Measurements from ENCODE around the gene ZNF431. TPM values are rescaled to one million over a fixed set of nuclear protein-coding genes. Genes with fewer than 3 reads are reported as not detected.

Gene ZNF431
- polyA plus RNA-seq, 1 of the 3 experiments (the other 2 are of a cell fraction) = 2.4 TPM

DNA sequence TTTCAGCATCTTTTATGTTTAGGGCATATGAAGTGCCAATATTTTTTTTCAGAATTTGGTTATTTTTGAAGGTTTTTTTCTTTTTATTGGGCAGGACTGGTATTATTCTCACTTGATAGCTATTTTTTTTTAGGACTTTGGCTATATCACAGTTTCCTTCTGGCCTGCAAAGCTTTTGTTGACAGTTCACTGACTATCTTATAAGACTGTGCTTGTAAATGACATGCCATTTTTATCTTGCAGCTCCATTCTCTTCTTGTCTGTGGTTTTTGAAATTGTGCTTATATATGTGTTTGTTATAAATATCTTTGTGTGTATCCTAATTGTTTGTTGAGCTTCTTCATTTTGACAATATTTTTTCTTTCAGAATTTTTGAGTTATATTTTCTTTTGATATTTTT lies 26.4 kb upstream of the ZNF431 start (continued):
- TF ChIP-seq, protein P1, sequence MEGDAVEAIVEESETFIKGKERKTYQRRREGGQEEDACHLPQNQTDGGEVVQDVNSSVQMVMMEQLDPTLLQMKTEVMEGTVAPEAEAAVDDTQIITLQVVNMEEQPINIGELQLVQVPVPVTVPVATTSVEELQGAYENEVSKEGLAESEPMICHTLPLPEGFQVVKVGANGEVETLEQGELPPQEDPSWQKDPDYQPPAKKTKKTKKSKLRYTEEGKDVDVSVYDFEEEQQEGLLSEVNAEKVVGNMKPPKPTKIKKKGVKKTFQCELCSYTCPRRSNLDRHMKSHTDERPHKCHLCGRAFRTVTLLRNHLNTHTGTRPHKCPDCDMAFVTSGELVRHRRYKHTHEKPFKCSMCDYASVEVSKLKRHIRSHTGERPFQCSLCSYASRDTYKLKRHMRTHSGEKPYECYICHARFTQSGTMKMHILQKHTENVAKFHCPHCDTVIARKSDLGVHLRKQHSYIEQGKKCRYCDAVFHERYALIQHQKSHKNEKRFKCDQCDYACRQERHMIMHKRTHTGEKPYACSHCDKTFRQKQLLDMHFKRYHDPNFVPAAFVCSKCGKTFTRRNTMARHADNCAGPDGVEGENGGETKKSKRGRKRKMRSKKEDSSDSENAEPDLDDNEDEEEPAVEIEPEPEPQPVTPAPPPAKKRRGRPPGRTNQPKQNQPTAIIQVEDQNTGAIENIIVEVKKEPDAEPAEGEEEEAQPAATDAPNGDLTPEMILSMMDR (IDR thresholded peaks at IDR 0.05) = no peak

DNA sequence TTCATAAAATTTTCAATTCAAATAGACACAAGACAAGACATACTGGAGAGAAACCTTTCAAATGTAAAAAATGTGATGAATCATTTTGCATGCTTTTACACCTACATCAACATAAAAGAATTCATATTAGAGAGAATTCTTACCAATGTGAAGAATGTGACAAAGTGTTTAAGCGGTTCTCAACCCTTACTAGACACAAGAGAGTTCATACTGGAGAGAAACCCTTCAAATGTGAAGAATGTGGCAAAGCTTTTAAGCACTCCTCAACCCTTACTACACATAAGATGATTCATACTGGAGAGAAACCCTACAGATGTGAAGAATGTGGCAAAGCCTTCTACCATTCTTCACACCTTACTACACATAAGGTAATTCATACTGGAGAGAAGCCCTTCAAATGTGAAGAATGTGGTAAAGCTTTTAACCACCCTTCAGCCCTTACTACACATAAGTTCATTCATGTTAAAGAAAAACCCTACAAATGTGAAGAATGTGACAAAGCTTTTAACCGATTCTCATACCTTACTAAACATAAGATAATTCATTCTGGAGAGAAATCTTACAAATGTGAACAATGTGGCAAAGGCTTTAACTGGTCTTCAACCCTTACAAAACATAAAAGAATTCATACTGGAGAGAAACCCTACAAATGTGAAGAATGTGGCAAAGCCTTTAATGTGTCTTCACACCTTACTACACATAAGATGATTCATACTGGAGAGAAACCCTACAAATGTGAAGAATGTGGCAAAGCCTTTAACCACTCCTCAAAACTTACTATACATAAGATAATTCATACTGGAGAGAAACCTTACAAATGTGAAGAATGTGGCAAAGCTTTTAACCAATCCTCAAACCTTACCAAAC lies 24.6 kb upstream of the ZNF431 start:
- H3K4me1 ChIP-seq (ENCODE audit: control insufficient read depth in 1 of 2, insufficient read depth in 2 of 2, low read depth in 1 of 2, low read length in 1 of 2) = no peaks in the 10 kb centered on the region
- H3F3A ChIP-seq (replicated peaks; ENCODE audit: insufficient read depth) = no peaks in the 10 kb centered on the region
- no peak overlapping the region for H3K27ac ChIP-seq (ENCODE audit: low read depth in 2 of 2, low read length in 1 of 2)
- no peak overlapping the region for H2AFZ ChIP-seq (ENCODE audit: low read depth)
- H3K4me2 ChIP-seq = no peak overlapping the region
- WGBS (ENCODE audit: low lambda C conversion rate) = 90% methylated on average over 2 of the region's 2 CpGs
- no peaks in the 10 kb centered on the region for H3K27me3 ChIP-seq (ENCODE audit: insufficient read depth)
- POLR2A ChIA-PET = no interaction called here
- CTCF ChIA-PET = no interaction called here
- no peak overlapping the region for H3K4me3 ChIP-seq (ENCODE audit: low read depth in 2 of 2, low read length in 1 of 2)
- H3K9me3 ChIP-seq = peaks cover 5% of the 10 kb centered on the region; the same call in 1 of the 2 replicates
- no peak overlapping the region for H3K9ac ChIP-seq
- H3K36me3 ChIP-seq (replicated peaks in 1 of 2; ENCODE audit: control insufficient read depth in 1 of 2, insufficient read depth in 2 of 2, low read length in 1 of 2) = peaks cover 20 to 72% of the 10 kb centered on the region in 2 experiments
- no peak for DNase-seq
- H4K20me1 ChIP-seq (ENCODE audit: insufficient read depth) = no peaks in the 10 kb centered on the region
- TF ChIP-seq RAD21 (IDR thresholded peaks at IDR 0.05; ENCODE audit: low read length) (no peak), NRF1 (IDR thresholded peaks at IDR 0.05; ENCODE audit: low read depth, low read length) (no peak), FOSL2 (IDR thresholded peaks at IDR 0.05; ENCODE audit: borderline replicate concordance, low read depth) (no peak), EP300 (IDR thresholded peaks at IDR 0.05; ENCODE audit: borderline replicate concordance in 1 of 2, low read depth in 1 of 2, low read length in 1 of 2) (no peak), GATA2 (CRISPR knock-in tag; IDR thresholded peaks at IDR 0.05) (no peak), NFIC (IDR thresholded peaks at IDR 0.05; ENCODE audit: borderline replicate concordance) (no peak), YY1 (IDR thresholded peaks at IDR 0.05; ENCODE audit: low read depth) (no peak), MXI1 (IDR thresholded peaks at IDR 0.05; ENCODE audit: low read depth, low read length) (no peak), EZH2phosphoT487 (IDR thresholded peaks at IDR 0.05; ENCODE audit: borderline replicate concordance, low read depth) (no peak), FOXM1 (IDR thresholded peaks at IDR 0.05; ENCODE audit: low read depth) (no peak), SMC3 (IDR thresholded peaks at IDR 0.05; ENCODE audit: low read depth, low read length) (no peak), RCOR1 (IDR thresholded peaks at IDR 0.05; ENCODE audit: low read length) (no peak), FOXJ3 (CRISPR knock-in tag; IDR thresholded peaks at IDR 0.05) (no peak), MEF2A (IDR thresholded peaks at IDR 0.05; ENCODE audit: borderline replicate concordance, low read depth) (no peak)
- TF ChIP-seq, protein P2, sequence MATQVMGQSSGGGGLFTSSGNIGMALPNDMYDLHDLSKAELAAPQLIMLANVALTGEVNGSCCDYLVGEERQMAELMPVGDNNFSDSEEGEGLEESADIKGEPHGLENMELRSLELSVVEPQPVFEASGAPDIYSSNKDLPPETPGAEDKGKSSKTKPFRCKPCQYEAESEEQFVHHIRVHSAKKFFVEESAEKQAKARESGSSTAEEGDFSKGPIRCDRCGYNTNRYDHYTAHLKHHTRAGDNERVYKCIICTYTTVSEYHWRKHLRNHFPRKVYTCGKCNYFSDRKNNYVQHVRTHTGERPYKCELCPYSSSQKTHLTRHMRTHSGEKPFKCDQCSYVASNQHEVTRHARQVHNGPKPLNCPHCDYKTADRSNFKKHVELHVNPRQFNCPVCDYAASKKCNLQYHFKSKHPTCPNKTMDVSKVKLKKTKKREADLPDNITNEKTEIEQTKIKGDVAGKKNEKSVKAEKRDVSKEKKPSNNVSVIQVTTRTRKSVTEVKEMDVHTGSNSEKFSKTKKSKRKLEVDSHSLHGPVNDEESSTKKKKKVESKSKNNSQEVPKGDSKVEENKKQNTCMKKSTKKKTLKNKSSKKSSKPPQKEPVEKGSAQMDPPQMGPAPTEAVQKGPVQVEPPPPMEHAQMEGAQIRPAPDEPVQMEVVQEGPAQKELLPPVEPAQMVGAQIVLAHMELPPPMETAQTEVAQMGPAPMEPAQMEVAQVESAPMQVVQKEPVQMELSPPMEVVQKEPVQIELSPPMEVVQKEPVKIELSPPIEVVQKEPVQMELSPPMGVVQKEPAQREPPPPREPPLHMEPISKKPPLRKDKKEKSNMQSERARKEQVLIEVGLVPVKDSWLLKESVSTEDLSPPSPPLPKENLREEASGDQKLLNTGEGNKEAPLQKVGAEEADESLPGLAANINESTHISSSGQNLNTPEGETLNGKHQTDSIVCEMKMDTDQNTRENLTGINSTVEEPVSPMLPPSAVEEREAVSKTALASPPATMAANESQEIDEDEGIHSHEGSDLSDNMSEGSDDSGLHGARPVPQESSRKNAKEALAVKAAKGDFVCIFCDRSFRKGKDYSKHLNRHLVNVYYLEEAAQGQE (IDR thresholded peaks at IDR 0.05; ENCODE audit: low read depth, low read length) = no peak
- TF ChIP-seq, protein P3, sequence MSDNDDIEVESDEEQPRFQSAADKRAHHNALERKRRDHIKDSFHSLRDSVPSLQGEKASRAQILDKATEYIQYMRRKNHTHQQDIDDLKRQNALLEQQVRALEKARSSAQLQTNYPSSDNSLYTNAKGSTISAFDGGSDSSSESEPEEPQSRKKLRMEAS (IDR thresholded peaks at IDR 0.05; ENCODE audit: low read depth) = no peak
- TF ChIP-seq, protein P4, sequence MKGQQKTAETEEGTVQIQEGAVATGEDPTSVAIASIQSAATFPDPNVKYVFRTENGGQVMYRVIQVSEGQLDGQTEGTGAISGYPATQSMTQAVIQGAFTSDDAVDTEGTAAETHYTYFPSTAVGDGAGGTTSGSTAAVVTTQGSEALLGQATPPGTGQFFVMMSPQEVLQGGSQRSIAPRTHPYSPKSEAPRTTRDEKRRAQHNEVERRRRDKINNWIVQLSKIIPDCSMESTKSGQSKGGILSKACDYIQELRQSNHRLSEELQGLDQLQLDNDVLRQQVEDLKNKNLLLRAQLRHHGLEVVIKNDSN (IDR thresholded peaks at IDR 0.05; ENCODE audit: borderline replicate concordance, low read depth) = no peak
- TF ChIP-seq, protein P5, sequence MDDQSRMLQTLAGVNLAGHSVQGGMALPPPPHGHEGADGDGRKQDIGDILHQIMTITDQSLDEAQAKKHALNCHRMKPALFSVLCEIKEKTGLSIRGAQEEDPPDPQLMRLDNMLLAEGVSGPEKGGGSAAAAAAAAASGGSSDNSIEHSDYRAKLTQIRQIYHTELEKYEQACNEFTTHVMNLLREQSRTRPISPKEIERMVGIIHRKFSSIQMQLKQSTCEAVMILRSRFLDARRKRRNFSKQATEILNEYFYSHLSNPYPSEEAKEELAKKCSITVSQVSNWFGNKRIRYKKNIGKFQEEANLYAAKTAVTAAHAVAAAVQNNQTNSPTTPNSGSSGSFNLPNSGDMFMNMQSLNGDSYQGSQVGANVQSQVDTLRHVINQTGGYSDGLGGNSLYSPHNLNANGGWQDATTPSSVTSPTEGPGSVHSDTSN (IDR thresholded peaks at IDR 0.05) = no peak
- H3K79me2 ChIP-seq (ENCODE audit: insufficient read depth) = peaks cover 23% of the 10 kb centered on the region; the same call in 1 of the 2 replicates
- no peaks in the 10 kb centered on the region for H3K9me2 ChIP-seq
